AG04450 (cell line): ENCODE data around the gene PTK6. TPM values are rescaled to one million over a fixed set of nuclear protein-coding genes. Genes with fewer than 3 reads are reported as not detected.

Experiments
- CTCF ChIA-PET: fragments of 300-600, 350-600 bp; formaldehyde crosslinking; extraction: SDS; loops from one replicate; lab custom pipeline; 2022; ENCODE audit warnings: antibody characterized with exemption, inconsistent platforms; lab: Charles Lee
- POLR2A ChIA-PET: fragments of 350-600 bp; formaldehyde crosslinking; extraction: SDS; loops from one replicate; lab custom pipeline; 2021; ENCODE audit warnings: antibody characterized with exemption, inconsistent platforms; lab: Yijun Ruan, JAX
- DNase-seq: peaks from one replicate; pipeline ENCODE4 v3.0.0-alpha.2; 2011; ENCODE audit warnings: low read depth, low spot score
- H3K27ac ChIP-seq: one replicate; pipeline ENCODE4 v1.5.1; 2012; ENCODE audit warnings: low read depth, low read length, control low read depth
- H3K27me3 ChIP-seq: one replicate; pipeline ENCODE4 v1.6.0; 2012; ENCODE audit warnings: low read length; ENCODE audit not compliant: control insufficient read depth, insufficient read depth
- H3K4me3 ChIP-seq: 2 replicates; pipeline ENCODE4 v1.5.1; 2011; ENCODE audit warnings: mild to moderate bottlenecking, low read depth, low read length, control low read depth
- H3K9me3 ChIP-seq: 2 replicates; pipeline ENCODE4 v1.5.1; 2012; ENCODE audit warnings: low read length; ENCODE audit not compliant: control insufficient read depth, insufficient read depth
- polyA plus RNA-seq: library from polyadenylated mRNA; depleted of rRNA; stranded (reverse); fragments of >200 nt; gene quantifications from 2 replicates; pipeline ENCODE4 v1.2.3, GENCODE V29; 2011
- TF ChIP-seq, protein P1 (sequence below): IDR thresholded peaks from 2 replicates; pipeline ENCODE4 v1.5.1; 2011; ENCODE audit warnings: low read depth, low read length, control low read depth, inconsistent platforms

Gene PTK6
- polyA plus RNA-seq, 1 experiment = 0.02 TPM

GRCh38 chr20:63533388-63533787 lies 3.8 kb downstream of the PTK6 start:
- Histone ChIP-seq H3K9me3 (no peaks in the 10 kb centered on the region; the same call in 1 of the 2 replicates), H3K27me3 (peaks cover 6% of the 10 kb centered on the region), H3K4me3 (no peak overlapping the region), H3K27ac (no peak overlapping the region)
- CTCF ChIA-PET = no interaction called here
- no peak for DNase-seq
- TF ChIP-seq, protein P1, sequence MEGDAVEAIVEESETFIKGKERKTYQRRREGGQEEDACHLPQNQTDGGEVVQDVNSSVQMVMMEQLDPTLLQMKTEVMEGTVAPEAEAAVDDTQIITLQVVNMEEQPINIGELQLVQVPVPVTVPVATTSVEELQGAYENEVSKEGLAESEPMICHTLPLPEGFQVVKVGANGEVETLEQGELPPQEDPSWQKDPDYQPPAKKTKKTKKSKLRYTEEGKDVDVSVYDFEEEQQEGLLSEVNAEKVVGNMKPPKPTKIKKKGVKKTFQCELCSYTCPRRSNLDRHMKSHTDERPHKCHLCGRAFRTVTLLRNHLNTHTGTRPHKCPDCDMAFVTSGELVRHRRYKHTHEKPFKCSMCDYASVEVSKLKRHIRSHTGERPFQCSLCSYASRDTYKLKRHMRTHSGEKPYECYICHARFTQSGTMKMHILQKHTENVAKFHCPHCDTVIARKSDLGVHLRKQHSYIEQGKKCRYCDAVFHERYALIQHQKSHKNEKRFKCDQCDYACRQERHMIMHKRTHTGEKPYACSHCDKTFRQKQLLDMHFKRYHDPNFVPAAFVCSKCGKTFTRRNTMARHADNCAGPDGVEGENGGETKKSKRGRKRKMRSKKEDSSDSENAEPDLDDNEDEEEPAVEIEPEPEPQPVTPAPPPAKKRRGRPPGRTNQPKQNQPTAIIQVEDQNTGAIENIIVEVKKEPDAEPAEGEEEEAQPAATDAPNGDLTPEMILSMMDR = no peak
- POLR2A ChIA-PET = interaction anchor here (0.9 kb wide), 1 partner anchor 12 kb away, joined by 6 read pairs; no protein-coding TSS in a partner anchor

DNA sequence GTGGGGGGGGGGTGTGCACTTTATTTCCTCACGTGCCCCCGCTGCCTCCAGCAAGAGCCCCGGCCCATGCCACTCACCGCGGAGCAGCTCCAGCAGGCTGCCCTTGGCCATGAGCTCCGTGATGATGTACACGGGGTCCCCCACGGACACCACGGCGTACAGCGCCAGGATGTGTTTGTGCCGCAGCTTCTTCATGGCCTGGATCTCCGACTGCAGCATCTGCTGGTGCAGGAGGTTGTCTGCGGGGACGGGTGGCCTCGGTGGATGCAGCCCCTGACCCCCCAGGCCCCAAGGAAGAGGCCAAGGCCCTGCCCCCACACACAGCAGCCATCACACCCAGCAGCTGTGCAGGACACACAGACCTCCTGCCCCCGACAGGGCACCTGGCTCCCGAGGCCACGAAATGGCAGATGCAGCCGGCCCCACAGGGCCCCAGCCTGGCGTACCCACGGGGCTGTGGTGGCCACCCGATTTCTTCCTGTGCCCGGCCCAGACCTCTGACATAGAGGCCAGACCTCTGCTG lies 4.7 kb downstream of the PTK6 start:
- ChIA-PET POLR2A (interaction anchor here (0.9 kb wide), 1 partner anchor 11 kb away, joined by 6 read pairs; no protein-coding TSS in a partner anchor), CTCF (no interaction called here)
- H3K27ac ChIP-seq = no peak overlapping the region
- H3K4me3 ChIP-seq = no peak overlapping the region
- TF ChIP-seq, protein P1 = no peak
- H3K27me3 ChIP-seq = peaks cover 6% of the 10 kb centered on the region
- no peaks in the 10 kb centered on the region; the same call in 1 of the 2 replicates for H3K9me3 ChIP-seq
- no peak for DNase-seq

- Histone ChIP-seq H3K27me3 (peaks cover 6% of the 10 kb centered on the region), H3K27ac (no peak overlapping the region), H3K4me3 (no peak overlapping the region), H3K9me3 (no peaks in the 10 kb centered on the region; the same call in 1 of the 2 replicates)
- POLR2A ChIA-PET = interaction anchor here (3.1 kb wide), 1 partner anchor 11 kb away, joined by 18 read pairs; the partner anchor contains the start of gene PPDPF
- CTCF ChIA-PET = no interaction called here
- TF ChIP-seq, protein P1 = no peak
- DNase-seq = no peak
These were observed 5.3 kb downstream of the PTK6 start for GRCh38 chr20:63531686-63532448.

DNA sequence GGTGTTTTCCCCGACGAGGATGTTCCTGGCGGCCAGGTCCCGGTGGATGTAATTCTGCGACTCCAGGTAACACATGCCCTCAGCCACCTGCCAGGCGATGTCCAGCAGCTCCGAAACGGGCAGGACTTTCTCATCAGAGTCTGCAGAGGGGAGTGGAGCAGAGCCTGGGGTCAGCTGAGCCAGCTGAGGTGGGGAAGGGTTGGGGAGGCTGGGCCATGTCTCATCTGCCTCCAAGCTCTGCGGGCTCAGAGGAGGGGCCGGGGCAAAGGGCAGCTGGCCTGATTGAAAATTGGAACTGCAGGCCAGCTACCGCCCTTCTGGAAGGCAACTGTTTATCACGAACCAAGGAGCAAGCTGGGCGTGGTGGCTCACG lies 6.4 kb downstream of the PTK6 start:
- Histone ChIP-seq H3K27ac (no peak overlapping the region), H3K9me3 (no peaks in the 10 kb centered on the region; the same call in 1 of the 2 replicates), H3K27me3 (peaks cover 6% of the 10 kb centered on the region), H3K4me3 (no peak overlapping the region)
- TF ChIP-seq, protein P1 = no peak
- no peak for DNase-seq
- POLR2A ChIA-PET = interaction anchor here (3.1 kb wide), 1 partner anchor 10 kb away, joined by 18 read pairs; the partner anchor contains the start of gene PPDPF
- CTCF ChIA-PET = interaction anchor here (0.6 kb wide), 1 partner anchor 746 kb away, joined by 3 read pairs; no protein-coding TSS in a partner anchor
